ENCODE results near the gene GRIN3B. TPM values are rescaled to one million over a fixed set of nuclear protein-coding genes. Genes with fewer than 3 reads are reported as not detected.

The GRIN3B gene
- total and polyA plus RNA-seq, 8 donors: 0.03 TPM; not detected in 7

GRCh38 chr19:992670-993055 lies 7.6 kb upstream of the GRIN3B start:
- H3K27me3 ChIP-seq: peaks cover 4 to 33% (median 25%) of the 10 kb centered on the region in 3 donors
- H3K36me3 ChIP-seq: peaks cover 39 to 67% (median 61%) of the 10 kb centered on the region in 4 donors
- peaks cover 11 to 35% (median 20%) of the 10 kb centered on the region in 4 donors for H3K4me1 ChIP-seq
- intact Hi-C loops (cut with DNase I; ENCODE audit: low total_unique reads): no loop called here
- no peaks in the 10 kb centered on the region for H3K9me3 ChIP-seq
- TF ChIP-seq EP300 (IDR thresholded peaks at IDR 0.05) (no peak), POLR2A (IDR thresholded peaks at IDR 0.05) (no peak), POLR2AphosphoS5 (IDR thresholded peaks at IDR 0.05) (no peak), CTCF (IDR thresholded peaks at IDR 0.05) (no peak)
- DNase-seq: no peak
- 89 to 95% (median 93%) methylated on average over 12 to 13 of the region's 13 CpGs for WGBS, 5 donors
- no peak overlapping the region for H3K27ac ChIP-seq
- no peak overlapping the region for H3K4me3 ChIP-seq

GRCh38 chr19:993361-993830 lies 6.8 kb upstream of the GRIN3B start:
- intact Hi-C loops (cut with DNase I; ENCODE audit: low total_unique reads): no loop called here
- no peak for DNase-seq
- Histone ChIP-seq H3K9me3 (no peaks in the 10 kb centered on the region), H3K4me1 (peaks cover 11 to 35% (median 20%) of the 10 kb centered on the region in 4 donors), H3K27me3 (peaks cover 4 to 40% (median 32%) of the 10 kb centered on the region in 3 donors), H3K4me3 (no peak overlapping the region), H3K27ac (no peak overlapping the region), H3K36me3 (peaks cover 39 to 60% (median 56%) of the 10 kb centered on the region in 4 donors)
- 90 to 95% (median 93%) methylated on average over 11 to 17 of the region's 17 CpGs for WGBS, 5 donors
- no peak for TF ChIP-seq POLR2A (IDR thresholded peaks at IDR 0.05)
- TF ChIP-seq EP300 (IDR thresholded peaks at IDR 0.05): no peak
- TF ChIP-seq POLR2AphosphoS5 (IDR thresholded peaks at IDR 0.05): no peak
- no peak for TF ChIP-seq CTCF (IDR thresholded peaks at IDR 0.05)

- H3K4me3 ChIP-seq: no peak overlapping the region
- peaks cover 11 to 35% (median 20%) of the 10 kb centered on the region in 4 donors for H3K4me1 ChIP-seq
- no peak for TF ChIP-seq CTCF (IDR thresholded peaks at IDR 0.05)
- no peak for TF ChIP-seq POLR2A (IDR thresholded peaks at IDR 0.05)
- TF ChIP-seq POLR2AphosphoS5 (IDR thresholded peaks at IDR 0.05): no peak
- no peak for TF ChIP-seq EP300 (IDR thresholded peaks at IDR 0.05)
- peaks cover 39 to 55% (median 52%) of the 10 kb centered on the region in 4 donors for H3K36me3 ChIP-seq
- H3K27me3 ChIP-seq: peaks cover 7 to 45% (median 37%) of the 10 kb centered on the region in 3 donors
- no peak overlapping the region for H3K27ac ChIP-seq
- H3K9me3 ChIP-seq: no peaks in the 10 kb centered on the region
- no peak for DNase-seq
- intact Hi-C loops (cut with DNase I; ENCODE audit: low total_unique reads): no loop called here
- 80 to 92% (median 89%) methylated on average over 17 to 43 of the region's 43 CpGs for WGBS, 5 donors
Observed at GRCh38 chr19:993831-994393, 6.3 kb upstream of the GRIN3B start.

- Histone ChIP-seq H3K27ac (no peak overlapping the region), H3K4me3 (no peak overlapping the region), H3K27me3 (peaks cover 13 to 51% (median 43%) of the 10 kb centered on the region in 3 donors), H3K9me3 (no peaks in the 10 kb centered on the region), H3K36me3 (peaks cover 35 to 50% (median 48%) of the 10 kb centered on the region in 4 donors), H3K4me1 (peaks cover 11 to 34% (median 20%) of the 10 kb centered on the region in 4 donors)
- intact Hi-C loops (cut with DNase I; ENCODE audit: low total_unique reads): no loop called here
- 92 to 96% (median 95%) methylated on average over 18 of the region's 18 CpGs for WGBS, 5 donors
- TF ChIP-seq POLR2AphosphoS5 (IDR thresholded peaks at IDR 0.05) (no peak), EP300 (IDR thresholded peaks at IDR 0.05) (no peak), POLR2A (IDR thresholded peaks at IDR 0.05) (no peak), CTCF (IDR thresholded peaks at IDR 0.05) (no peak)
- no peak for DNase-seq
Observed at GRCh38 chr19:994516-994915, 5.7 kb upstream of the GRIN3B start.
